GM12891 (cell line): ENCODE measurements around the gene PSMB11.

Experiments
- PAX5 ChIP-seq: IDR thresholded peaks from 2 replicates; pipeline ENCODE4 v1.6.1; 2011; ENCODE audit warnings: low read length, moderate library complexity, mild to moderate bottlenecking; ENCODE audit not compliant: insufficient read depth, severe bottlenecking
- POU2F2 ChIP-seq: IDR thresholded peaks from 2 replicates; pipeline ENCODE4 v1.6.1; 2011; ENCODE audit warnings: low read depth, mild to moderate bottlenecking, control low read depth, low read length, moderate library complexity
- TAF1 ChIP-seq: IDR thresholded peaks from 2 replicates; pipeline ENCODE4 v1.6.1; 2011; ENCODE audit warnings: low read depth, low read length, control low read depth

DNA sequence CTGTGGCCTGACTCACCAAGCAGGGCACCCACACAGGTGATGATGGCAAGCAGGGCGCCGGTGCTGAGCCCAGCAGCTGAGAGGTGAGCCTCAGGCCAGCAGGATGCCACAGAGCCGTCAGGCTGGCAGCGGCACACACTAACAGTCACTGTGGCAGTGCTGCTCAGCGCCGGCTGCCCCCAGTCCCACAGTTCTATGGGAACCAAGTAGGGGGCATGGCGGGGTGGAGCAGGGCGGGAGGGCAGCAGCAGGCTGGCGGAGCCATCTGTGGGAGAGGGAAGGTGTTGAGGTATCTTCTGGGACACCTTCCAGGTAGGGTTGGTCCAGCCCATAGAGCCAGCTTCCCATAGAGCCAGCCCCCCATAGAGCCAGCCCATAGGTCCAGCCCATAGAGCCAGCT, 7.0 kb downstream of the PSMB11 start:
- no peak for TF ChIP-seq TAF1
- no peak for TF ChIP-seq PAX5
- TF ChIP-seq POU2F2 = no peak
